Loucy (cell line): ENCODE data around the gene TMEM131.

ENCODE experiments used
- CTCF ChIP-seq: fragments of 200-600 bp; sonication (generic); conservative IDR thresholded peaks from 2 replicates; pipeline ENCODE4 v1.5.1; 2014; ENCODE audit warnings: mild to moderate bottlenecking, antibody characterized with exemption, low read length
- EZH2phosphoT487 ChIP-seq: fragments of 200-600 bp; IDR thresholded peaks from 2 replicates; pipeline ENCODE4 v1.6.1; 2018; ENCODE audit warnings: antibody characterized with exemption, mild to moderate bottlenecking, moderate library complexity, borderline replicate concordance

GRCh38 chr2:97945791-97946190 lies 50.0 kb downstream of the TMEM131 start:
- TF ChIP-seq CTCF = no peak
- TF ChIP-seq EZH2phosphoT487 = no peak
